HepG2 (cell line): ENCODE results near the gene INTS2. TPM values are rescaled to one million over a fixed set of nuclear protein-coding genes. Genes with fewer than 3 reads are reported as not detected.

Experiments used
- ATAC-seq: fragments of 200-7000 bp; cut with Tn5 transposase; 3 replicates; pipeline ENCODE4 v1.9.1; 2020; ENCODE audit warnings: mild to moderate bottlenecking, moderate library complexity
- BruUV-seq: library from RNA; stranded (reverse); fragments of 400-500 nt; replicated peaks from 2 replicates; lab custom pipeline; 2021; lab: Mats Ljungman, UMichigan
- CTCF ChIA-PET: fragments of 300-600 bp; formaldehyde crosslinking; extraction: SDS; loops from one replicate; lab custom pipeline; 2021; ENCODE audit warnings: low total read pairs, inconsistent platforms, low intra/inter-chr PET ratio; lab: Yijun Ruan, JAX
- POLR2A ChIA-PET: fragments of 350-600 bp; sonication (Branson Sonifier 250); formaldehyde crosslinking; loops from one replicate; lab custom pipeline; 2020; ENCODE audit warnings: antibody characterized with exemption, inconsistent platforms; lab: Yijun Ruan, JAX
- DNase-seq: peaks from one replicate; pipeline ENCODE4 v3.0.0-alpha.2; 2015; ENCODE audit warnings: low spot score
- FAIRE-seq: peaks from 3 replicates; lab custom pipeline; 2011; peaks lifted over from hg19 to GRCh38; lab: Jason Lieb, UNC
- H2AFZ ChIP-seq: one replicate; pipeline ENCODE4 v1.6.1; 2011; ENCODE audit warnings: low read length, inconsistent platforms
- H3K27ac ChIP-seq: fragments of 300-600 bp; 3 replicates; pipeline ENCODE4 v1.8.0; 2011; ENCODE audit warnings: mixed run types, mild to moderate bottlenecking, mixed read lengths, low read length, inconsistent platforms; ENCODE audit not compliant: insufficient read depth; ENCODE audit errors: extremely low read length
- H3K27me3 ChIP-seq, 2 experiments: fragments of 200-600 bp in 1 of 2; 2 replicates in 1 of 2; 3 replicates in 1 of 2; pipeline versions ENCODE4 v1.6.0 to v1.8.0; 2011; ENCODE audit warnings: low read length in 2 of 2, mild to moderate bottlenecking in 2 of 2, moderate library complexity in 2 of 2, inconsistent platforms in 1 of 2; ENCODE audit not compliant: insufficient read depth in 2 of 2, control insufficient read depth in 1 of 2
- H3K36me3 ChIP-seq, 2 experiments: fragments of 200-600 bp in 1 of 2; replicated peaks in 1 of 2; 2 replicates in 1 of 2; 3 replicates in 1 of 2; pipeline versions ENCODE4 v1.5.1 to v1.8.0; 2011; ENCODE audit warnings: low read length in 2 of 2, inconsistent platforms in 1 of 2; ENCODE audit not compliant: insufficient read depth in 2 of 2, control insufficient read depth in 1 of 2
- H3K4me1 ChIP-seq: 2 replicates; pipeline ENCODE4 v1.5.1; 2012; ENCODE audit warnings: low read length, inconsistent platforms; ENCODE audit not compliant: insufficient read depth
- H3K4me2 ChIP-seq: 2 replicates; pipeline ENCODE4 v1.6.0; 2011; ENCODE audit warnings: low read depth, low read length, inconsistent platforms
- H3K4me3 ChIP-seq, 3 experiments: fragments of 200-600 bp in 1 of 3; sonication (generic), shearing (Covaris generic) in 1 of 3; replicated peaks in 1 of 3; 2 replicates each; pipeline ENCODE4 v1.5.1; 2011 to 2016; ENCODE audit warnings: low read length in 3 of 3, inconsistent platforms in 2 of 3, low read depth in 2 of 3, mild to moderate bottlenecking in 2 of 3, control low read depth in 1 of 3, mixed read lengths in 1 of 3; ENCODE audit not compliant: insufficient read depth in 1 of 3
- H3K79me2 ChIP-seq: one replicate; pipeline ENCODE4 v1.6.1; 2011; ENCODE audit warnings: low read length, inconsistent platforms; ENCODE audit not compliant: insufficient read depth
- H3K9ac ChIP-seq: 2 replicates; pipeline ENCODE4 v1.6.0; 2011; ENCODE audit warnings: mild to moderate bottlenecking, low read depth, low read length, inconsistent platforms; ENCODE audit not compliant: insufficient read depth
- H3K9me3 ChIP-seq: 2 replicates; pipeline ENCODE4 v1.5.1; 2012; ENCODE audit warnings: mild to moderate bottlenecking, low read length
- H4K20me1 ChIP-seq: 2 replicates; pipeline ENCODE4 v1.6.0; 2011; ENCODE audit warnings: inconsistent platforms, mild to moderate bottlenecking, low read length, moderate library complexity; ENCODE audit not compliant: insufficient read depth
- DMAP1 ChIP-seq: IDR thresholded peaks from 2 replicates; pipeline ENCODE4 v1.6.1; 2016
- ETV5 ChIP-seq: IDR thresholded peaks from 2 replicates; pipeline ENCODE4 v1.6.1; 2018; ENCODE audit warnings: missing biosample characterization, missing genetic modification reagents, inconsistent platforms, borderline replicate concordance
- FOXO1 ChIP-seq: sonication (generic); formaldehyde crosslinking; IDR thresholded peaks from 2 replicates; pipeline ENCODE4 v1.4.0; 2020; ENCODE audit warnings: missing genetic modification reagents
- FOXP1 ChIP-seq, 2 experiments: fragments of 450-650 bp in 1 of 2; IDR thresholded peaks; 2 replicates each; pipeline ENCODE4 v1.6.1; 2017 to 2018; ENCODE audit warnings: antibody characterized with exemption in 1 of 2
- GATAD2A ChIP-seq: IDR thresholded peaks from 2 replicates; pipeline ENCODE4 v1.6.1; 2016
- SALL1 ChIP-seq: sonication (generic); formaldehyde crosslinking; IDR thresholded peaks from 2 replicates; pipeline ENCODE4 v1.8.0; 2022; ENCODE audit warnings: mild to moderate bottlenecking, missing genetic modification reagents
- STAG1 ChIP-seq: sonication (generic); formaldehyde crosslinking; IDR thresholded peaks from 2 replicates; pipeline ENCODE4 v1.4.0; 2020; ENCODE audit warnings: missing genetic modification reagents
- TAF1 ChIP-seq: sonication (generic); formaldehyde crosslinking; IDR thresholded peaks from 2 replicates; pipeline ENCODE4 v1.4.0; 2020; ENCODE audit warnings: missing genetic modification reagents
- TEAD2 ChIP-seq: sonication (generic); formaldehyde crosslinking; IDR thresholded peaks from 2 replicates; pipeline ENCODE4 v1.9.0; 2021; ENCODE audit warnings: missing genetic modification reagents
- ZBTB7A ChIP-seq: sonication (generic); formaldehyde crosslinking; IDR thresholded peaks from 2 replicates; pipeline ENCODE4 v1.8.0; 2022; ENCODE audit warnings: mild to moderate bottlenecking, missing genetic modification reagents
- ZNF337 ChIP-seq: sonication (generic); formaldehyde crosslinking; IDR thresholded peaks from 2 replicates; pipeline ENCODE4 v1.5.1; 2020; ENCODE audit warnings: missing genetic modification reagents, low read depth, mild to moderate bottlenecking, borderline replicate concordance
- ZNF563 ChIP-seq: sonication (generic); formaldehyde crosslinking; IDR thresholded peaks from 2 replicates; pipeline ENCODE4 v1.8.0; 2022; ENCODE audit warnings: mild to moderate bottlenecking, moderate library complexity, missing genetic modification reagents
- ZNF777 ChIP-seq: sonication (generic); formaldehyde crosslinking; IDR thresholded peaks from 2 replicates; pipeline ENCODE4 v1.4.0; 2020; ENCODE audit warnings: missing genetic modification reagents
- ZNF878 ChIP-seq: sonication (generic); formaldehyde crosslinking; IDR thresholded peaks from 2 replicates; pipeline ENCODE4 v1.8.1; 2023; ENCODE audit warnings: mild to moderate bottlenecking, missing genetic modification reagents, moderate library complexity
- WGBS: methylation state at CpG from one replicate; pipeline ENCODE4 v1.1.6; 2017; ENCODE audit warnings: low lambda C conversion rate; 5-methylcytosine and 5-hydroxymethylcytosine counted together
- in situ Hi-C: cut with HindIII; loops from 2 replicates; pipeline ENCODE4 v1.10.0; 2017; ENCODE audit warnings: low pct_unique_long_range_greater_than_20kb; ENCODE audit not compliant: extremely low pct_ligation_motif_present
- intact Hi-C: fragments of 100-400 bp; cut with micrococcal nuclease; formaldehyde crosslinking; loops from one replicate; pipeline ENCODE4 v1.10.0; 2022; ENCODE audit not compliant: unreplicated experiment
- polyA plus RNA-seq, 8 experiments: library from polyadenylated mRNA; depleted of rRNA in 3 of 8; stranded (reverse) in 7 of 8; unstranded in 1 of 8; fragments of >200 nt; fragmentation: Illumina TruSeq in 4 of 8; extraction: Trizol in 4 of 8; gene quantifications; 2 replicates each; pipeline versions ENCODE4 v1.2.1 to v1.2.3, GENCODE V29; 2011 to 2016; ENCODE audit warnings: low read depth in 4 of 8, missing spikeins in 1 of 8, mixed read lengths in 1 of 8; ENCODE audit not compliant: insufficient read depth in 1 of 8
- total RNA-seq, 5 experiments: library from RNA; depleted of rRNA; stranded (reverse); fragments of >200 nt; fragmentation: Illumina TruSeq; extraction: Trizol; gene quantifications; 2 replicates each; pipeline ENCODE4 v1.2.3, GENCODE V29; 2016; ENCODE audit warnings: low read depth in 1 of 5
- TF ChIP-seq, protein P1 (sequence below): sonication (generic); formaldehyde crosslinking; IDR thresholded peaks from 2 replicates; pipeline ENCODE4 v1.4.0; 2020; ENCODE audit warnings: mild to moderate bottlenecking, low read depth, missing genetic modification reagents
- TF ChIP-seq, protein P2 (sequence below): sonication (generic); formaldehyde crosslinking; IDR thresholded peaks from 2 replicates; pipeline ENCODE4 v1.8.0; 2022; ENCODE audit warnings: missing genetic modification reagents, mild to moderate bottlenecking, moderate library complexity, borderline replicate concordance
- TF ChIP-seq, protein P3 (sequence below): sonication (generic); formaldehyde crosslinking; IDR thresholded peaks from 2 replicates; pipeline ENCODE4; 2020; ENCODE audit warnings: missing genetic modification reagents, mild to moderate bottlenecking, borderline replicate concordance

Gene INTS2
- total and polyA plus RNA-seq, 2 of the 13 experiments (the other 11 are each of a cell fraction or from before 2014, with no cell fraction given), result 20.5 to 30.2 TPM

DNA sequence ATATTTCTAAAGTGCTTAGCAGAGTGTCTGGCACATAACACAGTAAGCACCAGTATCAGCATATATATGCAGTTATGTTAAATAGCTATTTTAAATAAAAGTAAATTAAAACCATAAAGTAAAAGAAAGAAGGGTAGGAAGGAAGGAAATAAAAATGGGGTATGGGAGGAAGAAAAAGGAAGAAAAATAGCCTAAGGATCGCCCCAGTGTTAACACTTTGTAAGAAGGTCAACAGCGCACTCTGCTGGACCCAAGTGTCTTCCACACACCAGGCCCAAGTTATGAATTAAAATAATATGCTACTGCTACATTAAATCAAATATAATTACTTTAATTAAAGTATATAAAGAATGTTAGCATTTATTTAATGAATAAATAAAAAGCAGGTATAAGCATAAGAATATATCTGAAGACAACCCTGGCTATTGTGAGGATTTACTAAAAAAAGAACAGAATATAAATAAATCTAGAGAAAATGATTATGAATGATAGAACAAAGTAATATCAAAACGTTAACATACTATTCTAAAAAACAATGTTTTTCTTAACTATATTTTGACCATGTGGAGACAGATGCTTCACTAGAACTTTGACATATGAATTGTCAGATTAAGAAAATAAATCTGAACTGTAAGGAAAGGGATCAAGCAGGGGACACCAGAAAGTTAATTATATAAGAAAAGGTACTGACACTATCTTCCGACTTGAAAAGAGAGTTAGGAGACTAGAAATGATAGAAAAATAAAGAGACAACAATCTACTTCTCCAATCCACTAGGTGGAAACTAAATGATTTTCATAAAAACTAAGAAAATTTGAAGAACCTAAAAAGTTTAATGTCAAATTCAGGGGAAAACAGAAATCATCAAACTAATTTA lies 90.4 kb downstream of the INTS2 start:
- in situ Hi-C loops, result loop anchor here (5.0 to 25.0 kb wide), 3 partner anchors 200 to 825 kb away; no protein-coding TSS in a partner anchor
- Histone ChIP-seq H2AFZ (no peak overlapping the region), H3K9ac (no peak overlapping the region), H3K4me1 (no peaks in the 10 kb centered on the region), H3K4me3 (no peak overlapping the region), H3K79me2 (no peaks in the 10 kb centered on the region), H4K20me1 (no peaks in the 10 kb centered on the region), H3K27me3 (no peaks in the 10 kb centered on the region), H3K4me2 (no peak overlapping the region), H3K9me3 (no peaks in the 10 kb centered on the region), H3K36me3 (peaks cover 0 to 4% of the 10 kb centered on the region in 2 experiments; a peak in 4 of 5 replicates), H3K27ac (no peak overlapping the region)
- ChIA-PET POLR2A (no interaction called here), CTCF (interaction anchor here (0.8 to 3.8 kb wide), 5 partner anchors 199 to 427 kb away, joined by 3 to 73 read pairs (median 3); no protein-coding TSS in a partner anchor)
- intact Hi-C loops, result loop anchor here (1.0 to 5.0 kb wide), 2 partner anchors 201 to 425 kb away; no protein-coding TSS in a partner anchor
- FAIRE-seq (no peak), DNase-seq (peak; percentile 54), ATAC-seq (peak; percentile 71)
- BruUV-seq, result no TSS peak
- WGBS, result 60% methylated on average over 4 of the region's 4 CpGs
- TF ChIP-seq, protein P1, sequence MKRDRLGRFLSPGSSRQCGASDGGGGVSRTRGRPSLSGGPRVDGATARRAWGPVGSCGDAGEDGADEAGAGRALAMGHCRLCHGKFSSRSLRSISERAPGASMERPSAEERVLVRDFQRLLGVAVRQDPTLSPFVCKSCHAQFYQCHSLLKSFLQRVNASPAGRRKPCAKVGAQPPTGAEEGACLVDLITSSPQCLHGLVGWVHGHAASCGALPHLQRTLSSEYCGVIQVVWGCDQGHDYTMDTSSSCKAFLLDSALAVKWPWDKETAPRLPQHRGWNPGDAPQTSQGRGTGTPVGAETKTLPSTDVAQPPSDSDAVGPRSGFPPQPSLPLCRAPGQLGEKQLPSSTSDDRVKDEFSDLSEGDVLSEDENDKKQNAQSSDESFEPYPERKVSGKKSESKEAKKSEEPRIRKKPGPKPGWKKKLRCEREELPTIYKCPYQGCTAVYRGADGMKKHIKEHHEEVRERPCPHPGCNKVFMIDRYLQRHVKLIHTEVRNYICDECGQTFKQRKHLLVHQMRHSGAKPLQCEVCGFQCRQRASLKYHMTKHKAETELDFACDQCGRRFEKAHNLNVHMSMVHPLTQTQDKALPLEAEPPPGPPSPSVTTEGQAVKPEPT, result no peak
- no peak for TF ChIP-seq ETV5 (CRISPR knock-in tag)
- TF ChIP-seq ZNF337 (CRISPR knock-in tag), result no peak
- TF ChIP-seq, protein P2, sequence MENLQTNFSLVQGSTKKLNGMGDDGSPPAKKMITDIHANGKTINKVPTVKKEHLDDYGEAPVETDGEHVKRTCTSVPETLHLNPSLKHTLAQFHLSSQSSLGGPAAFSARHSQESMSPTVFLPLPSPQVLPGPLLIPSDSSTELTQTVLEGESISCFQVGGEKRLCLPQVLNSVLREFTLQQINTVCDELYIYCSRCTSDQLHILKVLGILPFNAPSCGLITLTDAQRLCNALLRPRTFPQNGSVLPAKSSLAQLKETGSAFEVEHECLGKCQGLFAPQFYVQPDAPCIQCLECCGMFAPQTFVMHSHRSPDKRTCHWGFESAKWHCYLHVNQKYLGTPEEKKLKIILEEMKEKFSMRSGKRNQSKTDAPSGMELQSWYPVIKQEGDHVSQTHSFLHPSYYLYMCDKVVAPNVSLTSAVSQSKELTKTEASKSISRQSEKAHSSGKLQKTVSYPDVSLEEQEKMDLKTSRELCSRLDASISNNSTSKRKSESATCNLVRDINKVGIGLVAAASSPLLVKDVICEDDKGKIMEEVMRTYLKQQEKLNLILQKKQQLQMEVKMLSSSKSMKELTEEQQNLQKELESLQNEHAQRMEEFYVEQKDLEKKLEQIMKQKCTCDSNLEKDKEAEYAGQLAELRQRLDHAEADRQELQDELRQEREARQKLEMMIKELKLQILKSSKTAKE (CRISPR knock-in tag), result no peak
- TF ChIP-seq DMAP1 (CRISPR knock-in tag), result no peak
- no peak for TF ChIP-seq FOXO1 (CRISPR knock-in tag)
- TF ChIP-seq FOXP1 (IDR thresholded peaks at IDR 0.05), result no peak
- TF ChIP-seq FOXP1 (CRISPR knock-in tag; IDR thresholded peaks at IDR 0.05), result no peak
- TF ChIP-seq SALL1 (CRISPR knock-in tag), result no peak
- TF ChIP-seq TAF1 (CRISPR knock-in tag), result no peak
- TF ChIP-seq ZNF563 (CRISPR knock-in tag), result no peak
- TF ChIP-seq ZBTB7A, result no peak
- peak; percentile 87 for TF ChIP-seq STAG1 (CRISPR knock-in tag)
- TF ChIP-seq, protein P3, sequence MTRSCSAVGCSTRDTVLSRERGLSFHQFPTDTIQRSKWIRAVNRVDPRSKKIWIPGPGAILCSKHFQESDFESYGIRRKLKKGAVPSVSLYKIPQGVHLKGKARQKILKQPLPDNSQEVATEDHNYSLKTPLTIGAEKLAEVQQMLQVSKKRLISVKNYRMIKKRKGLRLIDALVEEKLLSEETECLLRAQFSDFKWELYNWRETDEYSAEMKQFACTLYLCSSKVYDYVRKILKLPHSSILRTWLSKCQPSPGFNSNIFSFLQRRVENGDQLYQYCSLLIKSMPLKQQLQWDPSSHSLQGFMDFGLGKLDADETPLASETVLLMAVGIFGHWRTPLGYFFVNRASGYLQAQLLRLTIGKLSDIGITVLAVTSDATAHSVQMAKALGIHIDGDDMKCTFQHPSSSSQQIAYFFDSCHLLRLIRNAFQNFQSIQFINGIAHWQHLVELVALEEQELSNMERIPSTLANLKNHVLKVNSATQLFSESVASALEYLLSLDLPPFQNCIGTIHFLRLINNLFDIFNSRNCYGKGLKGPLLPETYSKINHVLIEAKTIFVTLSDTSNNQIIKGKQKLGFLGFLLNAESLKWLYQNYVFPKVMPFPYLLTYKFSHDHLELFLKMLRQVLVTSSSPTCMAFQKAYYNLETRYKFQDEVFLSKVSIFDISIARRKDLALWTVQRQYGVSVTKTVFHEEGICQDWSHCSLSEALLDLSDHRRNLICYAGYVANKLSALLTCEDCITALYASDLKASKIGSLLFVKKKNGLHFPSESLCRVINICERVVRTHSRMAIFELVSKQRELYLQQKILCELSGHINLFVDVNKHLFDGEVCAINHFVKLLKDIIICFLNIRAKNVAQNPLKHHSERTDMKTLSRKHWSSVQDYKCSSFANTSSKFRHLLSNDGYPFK, result no peak
- no peak for TF ChIP-seq ZNF878 (CRISPR knock-in tag)
- no peak for TF ChIP-seq TEAD2
- peak; percentile 23; the same call in 1 of the 2 replicates for TF ChIP-seq GATAD2A
- no peak for TF ChIP-seq ZNF777 (CRISPR knock-in tag)
